NCI-H128 (cell line): ENCODE data around the gene ITLN2.
"Not testable (repeated sequence)": the region's sequence is repeated elsewhere in the genome, so short reads cannot be mapped to it uniquely, and the experiment has no call there.

Experiments
- DNase-seq: peaks from one replicate; lab custom pipeline; 2025; ENCODE audit not compliant: unreplicated experiment; lab: John Stamatoyannopoulos, UW

Gene ITLN2

DNA sequence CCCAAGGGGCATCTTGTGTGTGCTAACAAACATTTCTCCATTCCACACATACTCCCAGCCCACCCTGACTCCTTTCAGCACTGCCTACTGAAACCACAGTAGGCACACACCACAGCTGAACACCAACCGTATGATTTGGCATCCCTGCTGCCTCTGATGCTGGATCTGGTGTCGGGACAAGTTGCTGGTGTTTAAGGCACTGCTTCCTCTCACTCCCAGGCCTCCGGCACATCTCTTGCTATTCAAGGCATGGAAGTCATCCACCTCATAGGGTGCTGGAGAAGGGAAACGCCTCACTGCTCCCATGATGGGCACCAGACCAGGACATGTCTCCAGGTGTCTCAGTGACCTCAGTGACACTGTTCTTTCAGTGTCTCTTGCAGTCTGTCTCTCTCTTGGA, 2.4 kb upstream of the ITLN2 start:
- no peak for DNase-seq

DNA sequence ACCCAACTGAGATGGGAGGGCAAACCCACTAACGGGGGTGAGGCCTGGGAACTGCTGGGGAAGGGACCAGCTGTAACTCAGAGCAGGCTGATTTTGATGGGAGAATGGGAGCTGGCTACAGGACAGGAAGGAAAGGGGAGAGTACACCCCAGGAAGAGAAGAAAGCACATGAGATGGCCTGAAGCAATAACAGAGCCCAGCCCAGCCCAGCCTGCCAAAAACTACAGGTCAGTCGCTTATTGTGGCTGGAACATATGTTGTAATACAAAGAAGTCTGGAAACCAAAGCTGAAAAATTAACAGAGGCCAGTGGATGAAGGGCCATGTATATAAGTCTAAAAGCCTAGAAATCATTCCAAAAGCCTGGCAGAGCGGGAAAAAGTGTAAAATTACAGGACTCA, 1.6 kb downstream of the ITLN2 start:
- no peak for DNase-seq

DNA sequence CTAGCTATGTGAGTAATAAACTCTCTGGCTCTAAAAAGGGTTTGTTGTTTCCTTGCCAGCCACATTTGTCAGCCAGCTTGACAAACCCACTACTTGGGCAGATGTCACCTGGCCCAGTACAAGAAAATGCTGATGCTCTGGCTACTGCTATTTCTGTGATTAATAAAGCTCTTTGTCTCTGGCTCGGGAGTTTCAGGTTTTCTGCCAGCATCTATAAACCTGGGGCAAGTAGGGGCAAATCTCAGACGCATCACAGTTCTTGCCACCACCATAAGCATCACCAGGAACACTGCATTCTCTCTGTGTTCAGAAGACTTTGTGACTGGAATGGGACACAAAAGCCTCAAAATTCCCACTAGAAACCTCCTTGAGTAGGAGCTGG, 2.5 kb downstream of the ITLN2 start:
- no peak for DNase-seq

GRCh38 chr1:160951443-160952128, 3.0 kb downstream of the ITLN2 start:
- no peak for DNase-seq

- DNase-seq = no peak
Observed at GRCh38 chr1:160950657-160951056, 4.0 kb downstream of the ITLN2 start.

- DNase-seq = no peak
Observed at GRCh38 chr1:160949881-160950280, 4.7 kb downstream of the ITLN2 start.

GRCh38 chr1:160949216-160949880, 5.3 kb downstream of the ITLN2 start:
- not testable (repeated sequence) for DNase-seq

DNA sequence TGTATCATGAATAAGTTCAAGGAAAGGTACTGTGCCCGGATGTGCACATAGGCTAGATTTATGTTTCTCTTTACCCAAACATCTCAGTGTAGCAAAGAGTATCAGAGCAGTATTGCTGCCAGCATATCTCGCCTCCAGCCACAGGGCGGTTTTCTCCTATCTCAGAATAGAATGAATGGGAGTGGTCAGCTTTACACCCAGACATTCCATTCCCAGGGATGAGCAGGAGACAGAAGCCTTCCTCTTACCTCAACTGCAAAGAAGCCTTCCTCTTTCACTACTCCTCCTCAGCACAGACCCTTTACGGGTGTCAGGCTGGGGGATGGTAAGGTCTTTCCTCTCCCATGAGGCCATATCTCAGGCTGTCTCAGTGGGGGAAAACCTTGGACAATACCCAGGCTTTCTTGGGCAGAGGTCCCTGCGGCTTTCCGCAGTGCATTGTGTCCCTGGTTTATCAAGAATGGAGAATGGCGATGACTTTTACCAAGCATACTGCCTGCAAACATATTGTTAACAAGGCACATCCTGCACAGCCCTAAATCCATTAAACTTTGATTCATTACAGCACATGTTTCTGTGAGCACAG, 7.3 kb downstream of the ITLN2 start:
- DNase-seq = not testable (repeated sequence)

DNA sequence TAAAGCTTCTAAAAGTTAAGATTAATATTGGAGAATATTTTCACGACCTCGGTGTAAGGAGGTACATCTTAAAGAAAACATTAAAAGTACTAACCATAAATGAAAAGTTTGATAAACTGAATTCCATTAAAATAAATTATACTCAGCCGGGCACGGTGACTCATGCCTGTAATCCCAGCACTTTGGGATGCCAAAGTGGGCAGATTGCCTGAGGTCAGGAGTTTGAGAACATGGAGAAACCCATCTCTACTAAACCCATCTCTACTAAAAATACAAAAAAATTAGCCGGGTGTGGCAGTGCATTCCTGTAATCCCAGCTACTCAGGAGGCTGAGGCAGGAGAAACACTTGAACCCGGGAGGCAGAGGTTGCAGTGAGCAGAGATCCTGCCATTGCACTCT, 8.7 kb downstream of the ITLN2 start:
- DNase-seq = not testable (repeated sequence)

GRCh38 chr1:160945079-160945478, 9.5 kb downstream of the ITLN2 start:
- DNase-seq = no peak

DNA sequence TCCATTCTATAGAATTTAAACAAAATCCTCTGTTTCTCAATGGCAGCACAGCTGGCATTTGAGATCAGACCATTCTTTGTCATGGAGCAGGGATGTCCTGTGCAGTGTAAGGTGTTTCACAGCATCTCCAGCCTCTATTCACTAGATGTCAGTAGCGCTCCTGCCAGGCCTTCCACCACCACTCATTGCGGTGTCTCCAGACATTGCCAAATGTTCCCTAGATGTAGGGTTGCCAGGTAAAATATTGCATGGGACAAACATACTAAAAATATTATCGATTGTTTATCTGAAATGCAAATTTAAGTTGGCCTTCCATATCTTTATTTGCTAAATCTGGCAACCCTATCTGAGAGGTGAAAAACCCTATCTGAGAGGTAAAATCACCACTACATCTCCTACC, 11.7 kb downstream of the ITLN2 start:
- DNase-seq = no peak

- not testable (repeated sequence) for DNase-seq
Observed at GRCh38 chr1:160936666-160937065, 17.9 kb downstream of the ITLN2 start.

GRCh38 chr1:160935527-160936258, 18.9 kb downstream of the ITLN2 start:
- DNase-seq = no peak

GRCh38 chr1:160933305-160933704, 21.3 kb downstream of the ITLN2 start:
- not testable (repeated sequence) for DNase-seq

- no peak for DNase-seq
Observed at GRCh38 chr1:160925652-160926244, 28.9 kb downstream of the ITLN2 start.

- DNase-seq = no peak
Observed at GRCh38 chr1:160924791-160925651, 29.6 kb downstream of the ITLN2 start.

DNA sequence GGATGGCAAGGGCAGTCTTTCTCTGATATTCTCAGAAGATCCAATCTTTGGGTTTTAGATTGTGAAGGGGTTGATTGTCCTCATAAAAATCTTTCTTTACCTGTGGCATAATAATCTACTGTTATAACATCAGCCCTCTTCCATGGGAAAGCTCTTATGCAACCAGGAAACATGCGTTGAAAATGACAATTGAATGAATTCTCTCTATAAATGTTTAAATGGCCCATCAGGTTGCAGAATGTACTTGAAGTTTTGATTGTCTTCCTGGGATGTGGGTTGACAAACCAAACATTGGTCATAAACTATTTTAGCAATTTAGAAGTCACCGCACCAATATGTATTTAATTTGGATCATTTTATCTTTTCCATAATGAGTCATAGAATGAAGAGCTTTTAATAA, 37.9 kb downstream of the ITLN2 start:
- no peak for DNase-seq

- not testable (repeated sequence) for DNase-seq
Observed at GRCh38 chr1:160913229-160913628, 41.4 kb downstream of the ITLN2 start.

- DNase-seq = no peak
Observed at GRCh38 chr1:160911925-160912324, 42.7 kb downstream of the ITLN2 start.

DNA sequence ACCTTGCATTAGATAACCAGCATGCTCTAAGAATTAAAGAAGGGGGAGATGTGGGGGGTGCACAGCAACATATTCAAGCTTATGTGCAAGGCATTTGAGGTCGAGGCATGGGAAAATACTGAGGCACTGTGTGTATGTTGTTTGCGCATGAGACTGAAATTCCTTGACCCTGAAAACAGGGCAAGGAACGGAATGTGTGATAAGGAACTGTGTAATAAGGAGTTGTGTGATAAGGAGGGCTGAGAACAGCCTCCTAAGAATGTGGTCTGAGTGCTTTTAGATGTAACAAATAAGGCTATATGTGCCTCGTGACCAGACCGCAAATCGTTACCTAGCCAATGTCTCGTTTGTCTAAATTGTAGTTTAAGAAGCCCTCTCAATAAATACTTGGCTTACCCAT, 43.2 kb downstream of the ITLN2 start:
- DNase-seq = no peak
